Fibroblast of lung (primary cell): ENCODE data around the gene PCSK6. TPM values are rescaled to one million over a fixed set of nuclear protein-coding genes. Genes with fewer than 3 reads are reported as not detected.

Experiments
- DNase-seq, 2 donors: peaks; one replicate each; pipeline versions ENCODE4 v3.0.0 to v3.0.0-alpha.2; 2010; ENCODE audit warnings: low read depth in 2 of 2
- H2AFZ ChIP-seq: 2 replicates; pipeline ENCODE4 v1.5.1; 2012; ENCODE audit warnings: low read length, control low read depth, inconsistent platforms
- H3K27ac ChIP-seq: 2 replicates; pipeline ENCODE4 v1.5.1; 2011; ENCODE audit warnings: low read length, control low read depth; ENCODE audit not compliant: insufficient read depth
- H3K27me3 ChIP-seq: 2 replicates; pipeline ENCODE4 v1.5.1; 2011; ENCODE audit warnings: mild to moderate bottlenecking, low read length; ENCODE audit not compliant: control insufficient read depth, insufficient read depth
- H3K36me3 ChIP-seq: 2 replicates; pipeline ENCODE4 v1.5.1; 2011; ENCODE audit warnings: low read length; ENCODE audit not compliant: control insufficient read depth, insufficient read depth
- H3K4me1 ChIP-seq: 2 replicates; pipeline ENCODE4 v1.5.1; 2011; ENCODE audit warnings: low read length; ENCODE audit not compliant: control insufficient read depth, insufficient read depth; ENCODE audit errors: extremely low read depth
- H3K4me2 ChIP-seq: 2 replicates; pipeline ENCODE4 v1.5.1; 2011; ENCODE audit warnings: low read length, control low read depth; ENCODE audit not compliant: insufficient read depth; ENCODE audit errors: extremely low read depth
- H3K4me3 ChIP-seq, 4 experiments: fragments of 200-600 bp in 1 of 4; sonication (generic) in 1 of 4; replicated peaks in 1 of 4; 2 replicates each; pipeline ENCODE4 v1.5.1; 2011 to 2016; ENCODE audit warnings: low read length in 4 of 4, low read depth in 3 of 4, mild to moderate bottlenecking in 3 of 4, control low read depth in 2 of 4, inconsistent platforms in 1 of 4, mixed read lengths in 1 of 4; ENCODE audit not compliant: insufficient read depth in 1 of 4; ENCODE audit errors: control extremely low read depth in 1 of 4
- H3K79me2 ChIP-seq: 2 replicates; pipeline ENCODE4 v1.5.1; 2012; ENCODE audit warnings: mild to moderate bottlenecking, low read length, inconsistent platforms; ENCODE audit not compliant: control insufficient read depth, insufficient read depth
- H3K9ac ChIP-seq: 2 replicates; pipeline ENCODE4 v1.5.1; 2011; ENCODE audit warnings: mild to moderate bottlenecking, low read length, control low read depth; ENCODE audit not compliant: insufficient read depth
- H3K9me3 ChIP-seq: 2 replicates; pipeline ENCODE4 v1.5.1; 2012; ENCODE audit warnings: low read depth, low read length; ENCODE audit not compliant: control insufficient read depth, insufficient read depth
- H4K20me1 ChIP-seq: 2 replicates; pipeline ENCODE4 v1.5.1; 2011; ENCODE audit warnings: low read length; ENCODE audit not compliant: control insufficient read depth, insufficient read depth; ENCODE audit errors: extremely low read depth
- CTCF ChIP-seq, 2 donors: IDR thresholded peaks in 1 of 2; conservative IDR thresholded peaks in 1 of 2; 1 replicate in 1 of 2; 2 replicates in 1 of 2; pipeline ENCODE4 v1.5.1; 2011 to 2012; ENCODE audit warnings: low read length in 2 of 2, control low read depth in 1 of 2, inconsistent platforms in 1 of 2, low read depth in 1 of 2, mild to moderate bottlenecking in 1 of 2
- EZH2 ChIP-seq: IDR thresholded peaks from 2 replicates; pipeline ENCODE4 v1.5.1; 2012; ENCODE audit warnings: low read length, control low read depth, mild to moderate bottlenecking; ENCODE audit errors: missing control alignments
- polyA plus RNA-seq, 2 donors: library from polyadenylated mRNA; depleted of rRNA in 1 of 2; stranded (reverse) in 1 of 2; unstranded in 1 of 2; fragments of >200 nt; gene quantifications; 2 replicates each; pipeline ENCODE4 v1.2.1, GENCODE V29; 2011 to 2012; ENCODE audit warnings: missing spikeins in 1 of 2
- total RNA-seq: library from RNA; depleted of rRNA; stranded (reverse); fragments of >200 nt; gene quantifications from 2 replicates; pipeline ENCODE4 v1.2.1, GENCODE V29; 2014

PCSK6 gene
- total and polyA plus RNA-seq, 2 donors (not counting 1 experiment from before 2014, with no cell fraction given) = 0.02 to 0.83 TPM

- Histone ChIP-seq H3K79me2 (no peaks in the 10 kb centered on the region), H3K4me1 (no peaks in the 10 kb centered on the region), H3K27me3 (peaks cover 3% of the 10 kb centered on the region), H3K36me3 (no peaks in the 10 kb centered on the region), H2AFZ (no peak overlapping the region), H4K20me1 (no peaks in the 10 kb centered on the region), H3K4me2 (no peak overlapping the region), H3K4me3 (no peak overlapping the region), H3K9ac (no peak overlapping the region), H3K27ac (no peak overlapping the region), H3K9me3 (no peaks in the 10 kb centered on the region)
- DNase-seq = no peak
- TF ChIP-seq EZH2 = no peak
Measured at GRCh38 chr15:101351736-101352135, 137.8 kb downstream of the PCSK6 start.

- Histone ChIP-seq H3K27ac (no peak overlapping the region), H3K4me3 (no peak overlapping the region), H3K36me3 (no peaks in the 10 kb centered on the region), H3K4me1 (no peaks in the 10 kb centered on the region), H4K20me1 (no peaks in the 10 kb centered on the region), H3K9me3 (no peaks in the 10 kb centered on the region), H3K79me2 (no peaks in the 10 kb centered on the region), H3K27me3 (peaks cover 3% of the 10 kb centered on the region), H3K9ac (no peak overlapping the region), H3K4me2 (no peak overlapping the region), H2AFZ (no peak overlapping the region)
- TF ChIP-seq EZH2 (no peak), CTCF (conservative IDR thresholded peaks at IDR 0.05 in 1 of 2, IDR thresholded peaks at IDR 0.05 in 1 of 2; ENCODE audit: low read depth in 1 of 2, low read length in 2 of 2) (no peak)
- DNase-seq = no peak
Measured at GRCh38 chr15:101349047-101349951, 140.2 kb downstream of the PCSK6 start.

GRCh38 chr15:101348643-101349042 is 140.9 kb downstream of the PCSK6 start:
- no peak overlapping the region for H3K4me3 ChIP-seq
- no peaks in the 10 kb centered on the region for H3K4me1 ChIP-seq
- H3K36me3 ChIP-seq = no peaks in the 10 kb centered on the region
- H3K79me2 ChIP-seq = no peaks in the 10 kb centered on the region
- no peak overlapping the region for H3K9ac ChIP-seq
- TF ChIP-seq CTCF (conservative IDR thresholded peaks at IDR 0.05 in 1 of 2, IDR thresholded peaks at IDR 0.05 in 1 of 2; ENCODE audit: low read depth in 1 of 2, low read length in 2 of 2) = no peak
- TF ChIP-seq EZH2 = no peak
- DNase-seq = no peak
- no peaks in the 10 kb centered on the region for H4K20me1 ChIP-seq
- H2AFZ ChIP-seq = no peak overlapping the region
- no peaks in the 10 kb centered on the region for H3K9me3 ChIP-seq
- H3K4me2 ChIP-seq = no peak overlapping the region
- H3K27ac ChIP-seq = no peak overlapping the region
- H3K27me3 ChIP-seq = peaks cover 3% of the 10 kb centered on the region
